ENCODE results near the gene SERBP1.

SERBP1 gene

DNA sequence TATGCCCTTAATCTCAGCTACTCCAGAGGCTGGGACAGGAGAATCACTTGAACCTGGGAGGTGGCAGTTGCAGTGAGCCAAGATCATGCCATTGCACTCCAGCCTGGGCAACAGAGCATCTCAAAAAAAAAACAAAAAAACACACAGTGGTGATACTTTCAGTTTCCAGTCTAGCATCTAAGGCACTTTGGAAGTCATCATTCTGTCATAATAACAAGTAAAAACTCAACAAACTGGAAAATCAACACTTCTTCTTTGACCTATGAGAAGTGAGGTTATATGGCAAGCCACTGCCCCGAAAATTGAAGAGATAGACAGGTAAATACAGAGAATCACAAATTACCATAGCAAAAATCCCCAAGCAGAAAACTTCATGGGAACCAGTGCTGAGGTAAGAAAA is 70.6 kb downstream of the SERBP1 start:
- DNase-seq, result no peak

Data from activated CD4-positive, alpha-beta T cell treated with anti-CD3 and anti-CD28 coated beads, Interleukin-2, amount 50 U/mL, for 4 hours (primary cell).